ENCODE results near the gene ZFAND3. TPM values are rescaled to one million over a fixed set of nuclear protein-coding genes. Genes with fewer than 3 reads are reported as not detected.
A peak's percentile ranks its signal among the peaks of the same experiment; 100 is the strongest.

ZFAND3 gene
- polyA plus RNA-seq, 4 donors, result 35.9 to 80.4 (median 40.9) TPM

DNA sequence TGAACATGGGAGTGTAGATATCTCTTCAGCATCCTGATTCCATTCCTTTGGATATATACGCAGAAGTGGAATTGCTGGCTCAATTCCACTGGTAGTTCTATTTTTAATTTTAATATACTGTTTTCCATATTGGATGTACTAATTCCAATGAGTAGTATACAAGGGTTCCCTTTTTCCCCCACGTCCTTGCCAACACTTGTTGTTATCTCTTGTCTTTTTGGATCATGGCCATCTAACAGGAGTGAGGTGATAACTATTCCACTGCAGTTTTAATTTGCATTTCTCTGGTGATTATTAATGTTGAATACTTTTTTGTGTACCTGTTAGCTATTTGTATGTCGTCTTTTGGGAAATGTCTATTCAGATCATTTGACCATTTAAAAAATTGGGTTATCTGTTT is 91.5 kb downstream of the ZFAND3 start:
- 78 to 89% (median 88%) methylated on average over 3 of the region's 3 CpGs for WGBS, 3 donors
- peaks cover 0 to 4% of the 10 kb centered on the region in 2 donors for H3K9me3 ChIP-seq (ENCODE audit: control insufficient read depth in 2 of 2, insufficient read depth in 1 of 2, low read depth in 1 of 2, low read length in 1 of 2)

DNA sequence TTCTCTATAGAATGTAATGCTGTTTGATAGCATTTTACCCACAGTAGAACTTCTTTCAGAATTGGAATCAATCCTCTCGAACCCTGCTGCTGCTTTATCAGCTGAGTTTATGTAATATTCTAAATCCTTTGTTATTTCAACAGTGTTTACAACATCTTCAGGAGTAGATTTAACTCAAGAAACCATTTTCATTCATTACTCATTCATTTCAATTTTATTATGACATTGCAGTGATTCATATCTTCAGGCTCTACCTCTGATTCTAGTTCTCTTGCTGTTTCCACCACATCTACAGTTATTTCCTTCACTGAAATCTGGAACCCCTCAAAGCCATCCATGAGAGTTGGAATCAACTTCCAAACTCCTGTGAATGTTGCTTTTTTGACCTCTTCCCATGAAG is 93.7 kb downstream of the ZFAND3 start:
- 77 to 96% (median 88%) methylated on average over 1 of the region's 1 CpG for WGBS, 3 donors
- Histone ChIP-seq H3K27me3 (ENCODE audit: control insufficient read depth in 3 of 3, insufficient read depth in 3 of 3, low read length in 3 of 3) (no peaks in the 10 kb centered on the region), H3K4me3 (ENCODE audit: low read depth in 1 of 3, low read length in 3 of 3) (no peak overlapping the region), H3K4me1 (ENCODE audit: control insufficient read depth in 3 of 3, insufficient read depth in 2 of 3, low read depth in 1 of 3, low read length in 2 of 3) (peaks cover 0 to 5% (median 2%) of the 10 kb centered on the region in 3 donors), H3K36me3 (ENCODE audit: control insufficient read depth in 3 of 3, insufficient read depth in 2 of 3, low read depth in 1 of 3, low read length in 3 of 3) (peaks cover 0 to 2% (median 0%) of the 10 kb centered on the region in 3 donors), H3K9me3 (ENCODE audit: control insufficient read depth in 2 of 2, insufficient read depth in 1 of 2, low read depth in 1 of 2, low read length in 1 of 2) (peaks cover 0 to 4% of the 10 kb centered on the region in 2 donors), H3K27ac (ENCODE audit: low read depth in 1 of 3, low read length in 2 of 3) (no peak overlapping the region)
- no peak for FAIRE-seq
- DNase-seq, result no peak

More for the DNA sequence above, 91.5 kb downstream of the ZFAND3 start:
- DNase-seq, result no peak
- Histone ChIP-seq H3K27ac (ENCODE audit: low read depth in 1 of 3, low read length in 2 of 3) (no peak overlapping the region), H3K36me3 (ENCODE audit: control insufficient read depth in 3 of 3, insufficient read depth in 2 of 3, low read depth in 1 of 3, low read length in 3 of 3) (no peaks in the 10 kb centered on the region), H3K27me3 (ENCODE audit: control insufficient read depth in 3 of 3, insufficient read depth in 3 of 3, low read length in 3 of 3) (no peaks in the 10 kb centered on the region), H3K4me1 (ENCODE audit: control insufficient read depth in 3 of 3, insufficient read depth in 2 of 3, low read depth in 1 of 3, low read length in 2 of 3) (no peaks in the 10 kb centered on the region), H3K4me3 (ENCODE audit: low read depth in 1 of 3, low read length in 3 of 3) (no peak overlapping the region)
- FAIRE-seq, result no peak

DNA sequence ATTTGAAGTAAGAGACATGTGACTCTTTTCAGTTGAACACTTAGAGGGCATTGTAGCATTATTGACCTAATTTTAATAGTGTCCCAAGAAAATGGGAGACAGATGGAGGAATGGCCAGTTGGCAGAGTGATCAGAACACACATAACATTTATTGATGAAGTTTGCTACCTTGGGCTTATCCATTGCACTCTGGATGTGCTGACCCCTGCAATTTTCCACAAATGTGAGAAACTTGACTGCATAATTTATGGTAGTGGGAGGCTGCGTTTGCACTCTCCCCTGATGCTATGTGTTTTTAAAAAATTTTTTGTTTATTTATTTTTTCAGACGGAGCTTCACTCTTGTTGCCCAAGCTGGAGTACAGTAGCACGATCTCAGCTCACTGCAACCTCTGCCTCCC is 95.9 kb downstream of the ZFAND3 start:
- WGBS, 3 donors, result 77 to 96% (median 93%) methylated on average over 3 of the region's 3 CpGs
- no peak for DNase-seq
- Histone ChIP-seq H3K36me3 (ENCODE audit: control insufficient read depth in 3 of 3, insufficient read depth in 2 of 3, low read depth in 1 of 3, low read length in 3 of 3) (peaks cover 0 to 2% (median 0%) of the 10 kb centered on the region in 3 donors), H3K27ac (ENCODE audit: low read depth in 1 of 3, low read length in 2 of 3) (no peak overlapping the region), H3K4me3 (ENCODE audit: low read depth in 1 of 3, low read length in 3 of 3) (no peak overlapping the region), H3K9me3 (ENCODE audit: control insufficient read depth in 2 of 2, insufficient read depth in 1 of 2, low read depth in 1 of 2, low read length in 1 of 2) (peaks cover 0 to 4% of the 10 kb centered on the region in 2 donors), H3K27me3 (ENCODE audit: control insufficient read depth in 3 of 3, insufficient read depth in 3 of 3, low read length in 3 of 3) (no peaks in the 10 kb centered on the region), H3K4me1 (ENCODE audit: control insufficient read depth in 3 of 3, insufficient read depth in 2 of 3, low read depth in 1 of 3, low read length in 2 of 3) (peaks cover 0 to 5% (median 2%) of the 10 kb centered on the region in 3 donors)
- FAIRE-seq, result no peak

DNA sequence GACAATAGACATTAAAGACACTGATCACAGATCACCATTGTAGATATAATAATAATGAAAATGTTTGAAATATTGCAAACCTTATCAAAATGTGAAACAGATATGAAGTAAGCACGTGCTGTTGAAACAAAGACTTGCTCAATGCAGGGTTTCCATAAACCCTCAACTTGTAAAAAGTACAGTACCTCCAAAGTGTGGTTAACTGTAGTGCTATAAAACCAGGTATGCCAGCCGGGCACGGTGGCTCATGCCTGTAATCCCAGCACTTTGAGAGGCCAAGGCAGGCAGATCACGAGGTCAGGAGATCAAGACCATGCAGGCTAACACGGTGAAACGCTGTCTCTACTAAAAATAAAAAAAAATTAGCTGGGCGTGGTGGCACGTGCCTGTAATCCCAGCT is 96.6 kb downstream of the ZFAND3 start:
- Histone ChIP-seq H3K4me1 (ENCODE audit: control insufficient read depth in 3 of 3, insufficient read depth in 2 of 3, low read depth in 1 of 3, low read length in 2 of 3) (peaks cover 0 to 5% (median 2%) of the 10 kb centered on the region in 3 donors), H3K9me3 (ENCODE audit: control insufficient read depth in 2 of 2, insufficient read depth in 1 of 2, low read depth in 1 of 2, low read length in 1 of 2) (peaks cover 0 to 4% of the 10 kb centered on the region in 2 donors), H3K27me3 (ENCODE audit: control insufficient read depth in 3 of 3, insufficient read depth in 3 of 3, low read length in 3 of 3) (no peaks in the 10 kb centered on the region), H3K4me3 (ENCODE audit: low read depth in 1 of 3, low read length in 3 of 3) (no peak overlapping the region), H3K27ac (ENCODE audit: low read depth in 1 of 3, low read length in 2 of 3) (peak overlapping the region in 2 of 3 donors; percentile 11 to 12), H3K36me3 (ENCODE audit: control insufficient read depth in 3 of 3, insufficient read depth in 2 of 3, low read depth in 1 of 3, low read length in 3 of 3) (peaks cover 0 to 2% (median 0%) of the 10 kb centered on the region in 3 donors)
- FAIRE-seq, result no peak
- WGBS, 3 donors, result 37 to 72% (median 59%) methylated on average over 8 of the region's 8 CpGs
- peak in 1 of 2 donors; percentile 25 for DNase-seq

DNA sequence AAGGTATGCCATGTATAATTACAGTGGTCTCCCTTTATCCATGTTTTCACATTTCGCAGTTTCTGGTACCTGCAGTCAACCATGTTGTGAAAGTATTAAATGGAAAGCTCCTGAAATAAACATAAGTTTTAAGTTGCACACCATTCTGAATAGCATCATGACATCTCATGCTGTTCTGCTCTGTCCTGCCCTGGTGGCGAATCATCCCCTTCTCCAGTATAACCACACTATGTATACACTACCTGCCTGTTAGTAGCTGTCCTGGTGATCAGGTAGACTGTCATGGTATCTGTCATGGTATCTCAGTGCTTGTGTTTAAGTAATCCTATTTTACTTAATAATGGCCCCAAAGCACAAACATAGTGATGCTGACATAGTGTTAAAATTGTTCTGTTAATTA is 97.1 kb downstream of the ZFAND3 start:
- 95 to 98% (median 97%) methylated on average over 2 of the region's 2 CpGs for WGBS, 3 donors
- peaks cover 0 to 5% (median 2%) of the 10 kb centered on the region in 3 donors for H3K4me1 ChIP-seq (ENCODE audit: control insufficient read depth in 3 of 3, insufficient read depth in 2 of 3, low read depth in 1 of 3, low read length in 2 of 3)
- FAIRE-seq, result no peak

DNA sequence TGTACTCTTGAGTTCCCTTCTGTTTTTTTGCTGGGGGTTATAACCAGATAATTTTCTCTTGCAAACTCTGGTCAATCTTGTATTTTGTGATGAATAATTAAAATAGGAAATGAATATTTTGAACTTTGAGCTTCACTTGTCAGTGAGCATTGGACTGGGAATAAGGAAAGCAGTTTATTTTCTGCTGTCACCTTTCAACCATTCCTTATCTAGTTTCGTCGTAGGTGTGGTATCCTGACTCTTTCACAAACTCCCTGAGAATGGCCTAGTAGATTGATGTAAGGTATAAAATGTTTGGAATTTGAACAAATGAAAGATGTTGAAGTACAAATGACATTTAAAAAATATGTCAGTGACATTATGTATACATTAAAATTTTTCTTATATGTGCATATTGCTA is 98.0 kb downstream of the ZFAND3 start:
- WGBS, 3 donors, result 8 to 77% (median 37%) methylated on average over 2 of the region's 2 CpGs
- peak overlapping the region in 1 of 3 donors; percentile 66 for H3K27ac ChIP-seq (ENCODE audit: low read depth in 1 of 3, low read length in 2 of 3)
- FAIRE-seq (no peak), DNase-seq (peak; percentile 75 to 78)
- no peaks in the 10 kb centered on the region for H3K27me3 ChIP-seq (ENCODE audit: control insufficient read depth in 3 of 3, insufficient read depth in 3 of 3, low read length in 3 of 3)
- peaks cover 0 to 4% of the 10 kb centered on the region in 2 donors for H3K9me3 ChIP-seq (ENCODE audit: control insufficient read depth in 2 of 2, insufficient read depth in 1 of 2, low read depth in 1 of 2, low read length in 1 of 2)
- peaks cover 2 to 5% (median 2%) of the 10 kb centered on the region in 3 donors for H3K4me1 ChIP-seq (ENCODE audit: control insufficient read depth in 3 of 3, insufficient read depth in 2 of 3, low read depth in 1 of 3, low read length in 2 of 3)
- peaks cover 0 to 2% (median 0%) of the 10 kb centered on the region in 3 donors for H3K36me3 ChIP-seq (ENCODE audit: control insufficient read depth in 3 of 3, insufficient read depth in 2 of 3, low read depth in 1 of 3, low read length in 3 of 3)
- no peak overlapping the region for H3K4me3 ChIP-seq (ENCODE audit: low read depth in 1 of 3, low read length in 3 of 3)

More for the DNA sequence above, 97.1 kb downstream of the ZFAND3 start:
- no peak overlapping the region for H3K27ac ChIP-seq (ENCODE audit: low read depth in 1 of 3, low read length in 2 of 3)
- H3K27me3 ChIP-seq (ENCODE audit: control insufficient read depth in 3 of 3, insufficient read depth in 3 of 3, low read length in 3 of 3), result no peaks in the 10 kb centered on the region
- peaks cover 0 to 2% (median 0%) of the 10 kb centered on the region in 3 donors for H3K36me3 ChIP-seq (ENCODE audit: control insufficient read depth in 3 of 3, insufficient read depth in 2 of 3, low read depth in 1 of 3, low read length in 3 of 3)
- H3K4me3 ChIP-seq (ENCODE audit: low read depth in 1 of 3, low read length in 3 of 3), result no peak overlapping the region
- peaks cover 0 to 4% of the 10 kb centered on the region in 2 donors for H3K9me3 ChIP-seq (ENCODE audit: control insufficient read depth in 2 of 2, insufficient read depth in 1 of 2, low read depth in 1 of 2, low read length in 1 of 2)
- no peak for DNase-seq

DNA sequence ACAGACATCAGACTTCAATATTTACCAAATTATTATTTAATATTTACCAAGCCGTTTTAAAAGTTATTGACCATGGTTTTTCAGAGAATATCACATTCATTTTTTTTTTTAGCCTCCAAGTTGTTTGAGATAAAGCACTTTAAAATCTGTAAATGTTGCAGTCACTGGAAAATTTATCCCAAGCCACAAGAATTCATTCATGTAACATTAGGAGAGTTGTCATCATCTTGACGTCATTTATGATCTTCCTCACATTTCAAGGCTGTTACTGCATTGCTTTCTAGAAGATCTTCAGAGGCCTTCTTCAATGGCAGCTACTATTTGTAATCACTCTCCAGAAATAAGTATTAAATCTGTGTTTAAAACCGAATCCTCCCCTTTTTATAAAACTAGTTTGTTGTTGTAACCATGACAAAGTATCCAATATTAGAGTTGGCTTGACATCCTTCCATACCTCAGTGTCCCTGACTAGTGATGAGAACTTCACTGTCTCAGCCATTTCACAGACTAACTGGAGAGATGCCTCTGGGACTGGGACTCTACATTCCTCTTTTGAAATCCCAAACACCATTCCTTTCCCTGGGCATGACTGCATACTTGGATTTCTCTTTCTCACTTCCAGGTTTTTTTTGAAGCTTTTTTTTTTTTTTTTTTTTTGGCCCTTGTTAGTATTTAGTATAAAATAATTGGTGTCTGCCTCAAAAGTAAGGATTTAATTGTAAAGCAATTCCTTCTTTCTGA is 100.1 kb downstream of the ZFAND3 start:
- Histone ChIP-seq H3K9me3 (ENCODE audit: control insufficient read depth in 2 of 2, insufficient read depth in 1 of 2, low read depth in 1 of 2, low read length in 1 of 2) (no peaks in the 10 kb centered on the region), H3K27ac (ENCODE audit: low read depth in 1 of 3, low read length in 2 of 3) (no peak overlapping the region), H3K36me3 (ENCODE audit: control insufficient read depth in 3 of 3, insufficient read depth in 2 of 3, low read depth in 1 of 3, low read length in 3 of 3) (peaks cover 0 to 2% (median 0%) of the 10 kb centered on the region in 3 donors), H3K4me1 (ENCODE audit: control insufficient read depth in 3 of 3, insufficient read depth in 2 of 3, low read depth in 1 of 3, low read length in 2 of 3) (peaks cover 2 to 5% (median 4%) of the 10 kb centered on the region in 3 donors), H3K27me3 (ENCODE audit: control insufficient read depth in 3 of 3, insufficient read depth in 3 of 3, low read length in 3 of 3) (no peaks in the 10 kb centered on the region), H3K4me3 (ENCODE audit: low read depth in 1 of 3, low read length in 3 of 3) (no peak overlapping the region)
- 83 to 91% (median 88%) methylated on average over 3 of the region's 3 CpGs for WGBS, 3 donors
- FAIRE-seq, result no peak
- DNase-seq, result no peak

DNA sequence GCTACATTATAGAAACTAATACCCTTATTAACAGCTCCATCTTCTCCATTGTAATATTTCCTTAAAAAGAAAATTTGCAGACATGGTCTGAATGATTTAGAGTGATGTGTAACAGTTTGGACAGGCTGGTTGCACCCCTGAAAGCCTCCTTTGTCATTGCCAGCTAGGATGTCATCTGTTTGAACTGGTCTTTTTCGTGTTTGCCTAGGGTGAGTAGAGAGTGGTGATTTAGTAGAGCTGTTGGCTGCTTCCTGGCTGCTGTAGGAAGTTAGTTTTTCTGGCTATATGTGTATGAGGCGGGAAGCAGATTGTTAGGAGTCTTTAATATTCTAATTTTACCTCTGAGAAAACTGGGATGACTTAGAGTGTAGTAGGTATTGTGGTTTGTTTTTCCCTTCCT is 101.1 kb downstream of the ZFAND3 start:
- DNase-seq (no peak), FAIRE-seq (no peak)
- H3K27me3 ChIP-seq (ENCODE audit: control insufficient read depth in 3 of 3, insufficient read depth in 3 of 3, low read length in 3 of 3), result no peaks in the 10 kb centered on the region
- no peak overlapping the region for H3K27ac ChIP-seq (ENCODE audit: low read depth in 1 of 3, low read length in 2 of 3)
- no peak overlapping the region for H3K4me3 ChIP-seq (ENCODE audit: low read depth in 1 of 3, low read length in 3 of 3)
- peaks cover 0 to 2% (median 0%) of the 10 kb centered on the region in 3 donors for H3K36me3 ChIP-seq (ENCODE audit: control insufficient read depth in 3 of 3, insufficient read depth in 2 of 3, low read depth in 1 of 3, low read length in 3 of 3)
- no peaks in the 10 kb centered on the region for H3K9me3 ChIP-seq (ENCODE audit: control insufficient read depth in 2 of 2, insufficient read depth in 1 of 2, low read depth in 1 of 2, low read length in 1 of 2)
- WGBS, 3 donors, result 77 to 86% (median 81%) methylated on average over 2 of the region's 2 CpGs
- peaks cover 3 to 5% (median 4%) of the 10 kb centered on the region in 3 donors for H3K4me1 ChIP-seq (ENCODE audit: control insufficient read depth in 3 of 3, insufficient read depth in 2 of 3, low read depth in 1 of 3, low read length in 2 of 3)
